Type B pancreatic cell (in vitro differentiated cells): ENCODE measurements around the gene NEDD4L. TPM values are rescaled to one million over a fixed set of nuclear protein-coding genes. Genes with fewer than 3 reads are reported as not detected.
A peak's percentile ranks its signal among the peaks of the same experiment; 100 is the strongest.

Experiments
- DNase-seq: peaks from one replicate; pipeline ENCODE4 v3.0.0; 2021; ENCODE audit warnings: mixed read lengths; ENCODE audit not compliant: unreplicated experiment; ENCODE audit errors: extremely low spot score
- H3K27ac Mint-ChIP-seq: 2 replicates; pipeline ENCODE4 v1.8.0; 2021; ENCODE audit warnings: mild to moderate bottlenecking, mixed read lengths
- H3K27me3 Mint-ChIP-seq: 2 replicates; pipeline ENCODE4 v1.8.0; 2021; ENCODE audit warnings: mixed read lengths
- H3K36me3 Mint-ChIP-seq: 2 replicates; pipeline ENCODE4 v1.8.0; 2021; ENCODE audit warnings: mixed read lengths
- H3K4me1 Mint-ChIP-seq: one replicate; pipeline ENCODE4 v1.8.0; 2021; ENCODE audit warnings: mixed read lengths; ENCODE audit not compliant: unreplicated experiment
- H3K4me3 Mint-ChIP-seq: 2 replicates; pipeline ENCODE4 v1.8.0; 2021; ENCODE audit warnings: mild to moderate bottlenecking, mixed read lengths
- H3K9me3 Mint-ChIP-seq: 2 replicates; pipeline ENCODE4 v1.8.0; 2021; ENCODE audit warnings: mixed read lengths
- total RNA-seq: library from RNA; stranded (reverse); gene quantifications from 2 replicates; pipeline ENCODE4 v1.2.1, GENCODE V29; 2021; ENCODE audit warnings: low replicate concordance
- TF ChIP-seq, protein P1 (sequence below): fragments of 200-600 bp; sonication (generic); conservative IDR thresholded peaks from 2 replicates; pipeline ENCODE4 v1.5.0; 2021; ENCODE audit warnings: antibody characterized with exemption, mild to moderate bottlenecking

NEDD4L gene
- total RNA-seq, 1 donor from 2014 or later, result 84.7 TPM

DNA sequence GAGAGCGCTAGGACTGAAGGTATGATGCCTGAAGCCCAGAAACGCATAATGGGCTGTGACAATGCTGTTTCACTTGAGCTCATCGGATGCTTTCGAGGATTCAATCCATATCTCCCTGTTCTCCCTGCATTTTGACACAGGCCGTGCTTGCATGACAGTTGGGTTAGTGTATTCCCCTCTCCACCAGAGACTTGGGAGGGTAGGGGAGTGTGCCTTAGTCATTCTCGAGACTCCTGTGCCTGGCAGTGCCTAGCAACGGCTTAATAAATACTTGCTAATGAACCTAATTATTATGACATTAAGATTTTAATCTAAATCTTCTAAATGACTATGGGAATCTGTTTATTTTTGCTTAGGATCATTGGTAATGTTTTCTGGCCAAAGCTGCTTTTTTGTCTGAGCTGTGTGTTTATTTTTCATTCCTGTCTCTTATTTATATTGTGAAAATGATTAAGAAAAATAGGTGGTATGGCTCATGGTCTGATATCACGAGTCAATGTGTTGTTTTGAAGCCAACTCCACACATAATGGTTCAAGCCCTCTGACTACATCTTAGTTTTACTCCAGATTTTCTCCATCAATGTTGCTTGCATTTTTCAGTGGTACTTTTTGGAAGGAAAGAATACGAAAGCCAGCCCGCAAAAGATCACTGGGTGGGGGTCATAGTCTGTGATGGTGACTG, 61.3 kb downstream of the NEDD4L start:
- peak overlapping the region; percentile 41 for H3K27ac Mint-ChIP-seq
- H3K36me3 Mint-ChIP-seq, result peaks cover 11% of the 10 kb centered on the region
- peaks cover 51% of the 10 kb centered on the region for H3K4me1 Mint-ChIP-seq

DNA sequence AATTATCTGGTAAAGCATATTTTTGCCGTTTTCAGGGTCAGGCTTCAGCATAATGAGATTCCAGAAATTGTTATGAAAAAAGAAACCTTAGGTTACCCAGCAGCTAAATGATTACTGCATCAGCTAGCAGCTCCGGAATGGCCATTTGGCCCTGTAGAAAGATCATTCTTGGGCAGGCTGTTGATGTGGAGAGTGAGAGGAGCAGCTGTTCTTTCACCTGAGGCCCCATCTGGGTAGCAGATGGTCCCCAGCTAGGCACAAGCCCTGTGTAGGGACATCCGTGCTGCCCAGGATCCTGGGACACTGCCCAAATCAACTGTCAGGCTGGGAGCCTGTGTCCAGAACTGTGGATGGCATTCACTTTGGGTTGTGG, 61.8 kb downstream of the NEDD4L start:
- Mint-ChIP-seq H3K27ac (no peak overlapping the region), H3K9me3 (no peaks in the 10 kb centered on the region), H3K4me3 (no peak overlapping the region), H3K4me1 (peaks cover 47% of the 10 kb centered on the region), H3K27me3 (no peaks in the 10 kb centered on the region), H3K36me3 (peaks cover 11% of the 10 kb centered on the region)
- no peak for DNase-seq
- TF ChIP-seq, protein P1, sequence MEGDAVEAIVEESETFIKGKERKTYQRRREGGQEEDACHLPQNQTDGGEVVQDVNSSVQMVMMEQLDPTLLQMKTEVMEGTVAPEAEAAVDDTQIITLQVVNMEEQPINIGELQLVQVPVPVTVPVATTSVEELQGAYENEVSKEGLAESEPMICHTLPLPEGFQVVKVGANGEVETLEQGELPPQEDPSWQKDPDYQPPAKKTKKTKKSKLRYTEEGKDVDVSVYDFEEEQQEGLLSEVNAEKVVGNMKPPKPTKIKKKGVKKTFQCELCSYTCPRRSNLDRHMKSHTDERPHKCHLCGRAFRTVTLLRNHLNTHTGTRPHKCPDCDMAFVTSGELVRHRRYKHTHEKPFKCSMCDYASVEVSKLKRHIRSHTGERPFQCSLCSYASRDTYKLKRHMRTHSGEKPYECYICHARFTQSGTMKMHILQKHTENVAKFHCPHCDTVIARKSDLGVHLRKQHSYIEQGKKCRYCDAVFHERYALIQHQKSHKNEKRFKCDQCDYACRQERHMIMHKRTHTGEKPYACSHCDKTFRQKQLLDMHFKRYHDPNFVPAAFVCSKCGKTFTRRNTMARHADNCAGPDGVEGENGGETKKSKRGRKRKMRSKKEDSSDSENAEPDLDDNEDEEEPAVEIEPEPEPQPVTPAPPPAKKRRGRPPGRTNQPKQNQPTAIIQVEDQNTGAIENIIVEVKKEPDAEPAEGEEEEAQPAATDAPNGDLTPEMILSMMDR, result no peak

More for the DNA sequence above, 61.3 kb downstream of the NEDD4L start:
- TF ChIP-seq, protein P1, result no peak
- no peak for DNase-seq
- H3K4me3 Mint-ChIP-seq, result no peak overlapping the region
- no peaks in the 10 kb centered on the region for H3K9me3 Mint-ChIP-seq
- no peaks in the 10 kb centered on the region for H3K27me3 Mint-ChIP-seq

DNA sequence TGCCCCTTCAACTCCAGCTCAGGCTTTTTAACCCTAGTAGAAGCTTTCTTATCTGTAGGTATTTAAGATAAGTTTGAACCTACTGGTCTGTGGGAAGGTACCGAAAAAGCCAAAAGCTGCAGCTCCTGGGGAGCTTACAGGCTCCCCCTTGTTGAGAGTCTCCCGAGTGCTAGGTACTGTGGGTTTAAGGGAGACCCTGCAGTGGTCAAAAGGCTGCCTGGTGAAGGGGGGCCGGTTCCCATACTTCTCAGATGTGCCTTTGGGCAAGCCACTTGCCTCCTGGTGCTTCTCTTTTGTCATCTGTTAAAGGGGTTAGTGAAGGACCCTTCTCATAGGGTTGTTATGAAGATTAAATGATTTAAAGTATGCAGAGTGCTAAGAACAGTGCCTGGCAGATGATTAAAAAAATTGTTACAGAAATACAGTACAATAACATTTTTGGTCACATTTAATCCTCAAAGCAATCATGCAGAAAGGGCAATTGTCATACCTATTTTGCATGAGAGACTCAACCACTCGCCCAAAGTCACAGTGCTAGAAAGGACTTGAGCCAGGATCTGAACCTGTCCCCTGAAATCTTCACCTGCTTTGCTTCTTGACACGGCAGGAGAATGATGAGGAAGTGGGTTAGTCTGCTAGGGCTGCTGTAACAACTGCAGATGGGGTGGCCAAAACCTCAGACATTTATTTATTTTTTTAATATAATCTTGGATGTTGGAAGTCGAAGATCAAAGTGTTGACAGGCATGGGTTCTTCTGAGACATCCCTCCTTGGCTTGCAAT, 62.5 kb downstream of the NEDD4L start:
- Mint-ChIP-seq H3K27me3 (no peaks in the 10 kb centered on the region), H3K4me3 (no peak overlapping the region), H3K4me1 (peaks cover 41% of the 10 kb centered on the region), H3K36me3 (peaks cover 11% of the 10 kb centered on the region), H3K9me3 (no peaks in the 10 kb centered on the region), H3K27ac (no peak overlapping the region)
- TF ChIP-seq, protein P1, result no peak
- no peak for DNase-seq

DNA sequence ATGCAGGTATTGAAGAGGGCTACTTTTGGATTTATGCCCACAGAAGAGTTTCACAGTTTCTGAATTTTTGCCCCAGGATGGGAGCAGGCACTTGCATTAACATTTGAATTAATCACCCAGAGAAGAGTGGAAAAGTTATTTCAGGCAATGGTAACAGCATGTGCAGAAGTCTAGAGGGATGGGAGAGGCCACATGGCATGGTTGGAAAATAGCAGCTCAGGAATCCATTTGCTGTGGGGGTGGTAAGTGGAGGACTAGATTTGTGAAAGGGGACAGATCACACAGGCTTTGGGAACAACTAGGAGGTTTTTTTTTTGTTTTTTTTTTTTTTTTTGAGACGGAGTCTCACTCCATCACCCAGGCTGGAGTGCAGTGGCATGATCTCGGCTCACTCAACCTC, 65.2 kb downstream of the NEDD4L start:
- Mint-ChIP-seq H3K27me3 (no peaks in the 10 kb centered on the region), H3K9me3 (peaks cover 5% of the 10 kb centered on the region), H3K4me3 (no peak overlapping the region), H3K4me1 (peaks cover 29% of the 10 kb centered on the region), H3K27ac (peak overlapping the region; percentile 30), H3K36me3 (peaks cover 16% of the 10 kb centered on the region)
- DNase-seq, result no peak
- TF ChIP-seq, protein P1, result no peak

DNA sequence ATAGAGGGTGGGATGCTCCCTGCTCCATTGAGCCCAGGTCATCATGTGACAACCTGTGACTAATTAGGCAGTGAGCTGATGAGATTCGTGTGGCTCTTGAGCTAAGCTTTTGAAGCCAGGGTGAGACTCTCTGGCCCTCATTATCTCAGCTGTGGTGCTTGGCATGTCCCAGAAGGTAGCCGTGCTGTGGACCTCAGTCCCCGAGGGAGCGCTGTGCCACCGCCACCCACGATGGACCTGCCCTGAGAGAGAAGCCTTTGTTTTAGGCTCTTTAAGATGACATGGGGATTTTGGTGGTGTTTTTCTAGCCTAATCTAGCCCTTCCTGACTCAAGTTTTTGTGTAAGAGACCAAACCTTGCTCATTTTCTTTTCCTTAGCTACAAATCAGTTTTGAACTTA, 66.4 kb downstream of the NEDD4L start:
- DNase-seq, result no peak
- Mint-ChIP-seq H3K27ac (no peak overlapping the region), H3K36me3 (peaks cover 15% of the 10 kb centered on the region), H3K4me3 (no peak overlapping the region), H3K27me3 (no peaks in the 10 kb centered on the region), H3K9me3 (peaks cover 5% of the 10 kb centered on the region), H3K4me1 (peaks cover 18% of the 10 kb centered on the region)
- TF ChIP-seq, protein P1, result no peak
